HEK293T (cell line): ENCODE measurements around the gene HAPLN2.

ENCODE experiments used
- CTCF ChIA-PET: fragments of 350-600 bp; formaldehyde crosslinking; extraction: SDS; loops from one replicate; lab custom pipeline; 2021; ENCODE audit warnings: antibody characterized with exemption, inconsistent platforms; lab: Yijun Ruan, JAX
- POLR2A ChIA-PET: fragments of 350-600 bp; formaldehyde crosslinking; extraction: SDS; loops from one replicate; lab custom pipeline; 2020; ENCODE audit warnings: antibody characterized with exemption, inconsistent platforms; lab: Yijun Ruan, JAX
- DNase-seq: peaks from one replicate; pipeline ENCODE4 v3.0.0; 2012; ENCODE audit warnings: mixed read lengths; ENCODE audit errors: extremely low spot score
- ARNT ChIP-seq: fragments of 450-650 bp; IDR thresholded peaks from 2 replicates; pipeline ENCODE4 v1.6.1; 2017; ENCODE audit warnings: mild to moderate bottlenecking
- BHLHE40 ChIP-seq: fragments of 450-650 bp; IDR thresholded peaks from 2 replicates; pipeline ENCODE4 v1.6.1; 2016; ENCODE audit warnings: mild to moderate bottlenecking, moderate library complexity, borderline replicate concordance
- CTBP1 ChIP-seq: fragments of 450-650 bp; IDR thresholded peaks from 2 replicates; pipeline ENCODE4 v1.6.1; 2016; ENCODE audit warnings: borderline replicate concordance
- ELF4 ChIP-seq: fragments of 450-650 bp; IDR thresholded peaks from 2 replicates; pipeline ENCODE4 v1.6.1; 2017; ENCODE audit warnings: antibody characterized with exemption
- FOXA1 ChIP-seq: fragments of 450-650 bp; IDR thresholded peaks from 2 replicates; pipeline ENCODE4 v1.6.1; 2016; ENCODE audit warnings: mild to moderate bottlenecking
- FOXK2 ChIP-seq: fragments of 450-650 bp; IDR thresholded peaks from 2 replicates; pipeline ENCODE4 v1.6.1; 2016; ENCODE audit warnings: mild to moderate bottlenecking
- FOXM1 ChIP-seq: fragments of 450-650 bp; IDR thresholded peaks from 2 replicates; pipeline ENCODE4 v1.6.1; 2017; ENCODE audit warnings: mild to moderate bottlenecking, borderline replicate concordance
- HDGF ChIP-seq: fragments of 450-650 bp; IDR thresholded peaks from 2 replicates; pipeline ENCODE4 v1.6.1; 2017; ENCODE audit warnings: antibody characterized with exemption, borderline replicate concordance
- L3MBTL2 ChIP-seq: fragments of 450-650 bp; conservative IDR thresholded peaks from 2 replicates; pipeline ENCODE4 v1.6.1; 2016; ENCODE audit warnings: mild to moderate bottlenecking
- LEF1 ChIP-seq: fragments of 450-650 bp; IDR thresholded peaks from 2 replicates; pipeline ENCODE4 v1.6.1; 2017; ENCODE audit warnings: mild to moderate bottlenecking, borderline replicate concordance
- NFRKB ChIP-seq: fragments of 450-650 bp; IDR thresholded peaks from 2 replicates; pipeline ENCODE4 v1.6.1; 2016; ENCODE audit warnings: mild to moderate bottlenecking, moderate library complexity
- SP1 ChIP-seq: fragments of 450-650 bp; IDR thresholded peaks from 2 replicates; pipeline ENCODE4 v1.6.1; 2017
- SUZ12 ChIP-seq: fragments of 450-650 bp; IDR thresholded peaks from 2 replicates; pipeline ENCODE4 v1.6.1; 2016; ENCODE audit warnings: mild to moderate bottlenecking
- TARDBP ChIP-seq: fragments of 450-650 bp; IDR thresholded peaks from 2 replicates; pipeline ENCODE4 v1.6.1; 2016
- ZNF384 ChIP-seq: fragments of 450-650 bp; IDR thresholded peaks from 2 replicates; pipeline ENCODE4 v1.6.1; 2016
- TF ChIP-seq, protein P1 (sequence below): fragments of 450-650 bp; IDR thresholded peaks from 2 replicates; pipeline ENCODE4 v1.6.1; 2016

Gene HAPLN2

DNA sequence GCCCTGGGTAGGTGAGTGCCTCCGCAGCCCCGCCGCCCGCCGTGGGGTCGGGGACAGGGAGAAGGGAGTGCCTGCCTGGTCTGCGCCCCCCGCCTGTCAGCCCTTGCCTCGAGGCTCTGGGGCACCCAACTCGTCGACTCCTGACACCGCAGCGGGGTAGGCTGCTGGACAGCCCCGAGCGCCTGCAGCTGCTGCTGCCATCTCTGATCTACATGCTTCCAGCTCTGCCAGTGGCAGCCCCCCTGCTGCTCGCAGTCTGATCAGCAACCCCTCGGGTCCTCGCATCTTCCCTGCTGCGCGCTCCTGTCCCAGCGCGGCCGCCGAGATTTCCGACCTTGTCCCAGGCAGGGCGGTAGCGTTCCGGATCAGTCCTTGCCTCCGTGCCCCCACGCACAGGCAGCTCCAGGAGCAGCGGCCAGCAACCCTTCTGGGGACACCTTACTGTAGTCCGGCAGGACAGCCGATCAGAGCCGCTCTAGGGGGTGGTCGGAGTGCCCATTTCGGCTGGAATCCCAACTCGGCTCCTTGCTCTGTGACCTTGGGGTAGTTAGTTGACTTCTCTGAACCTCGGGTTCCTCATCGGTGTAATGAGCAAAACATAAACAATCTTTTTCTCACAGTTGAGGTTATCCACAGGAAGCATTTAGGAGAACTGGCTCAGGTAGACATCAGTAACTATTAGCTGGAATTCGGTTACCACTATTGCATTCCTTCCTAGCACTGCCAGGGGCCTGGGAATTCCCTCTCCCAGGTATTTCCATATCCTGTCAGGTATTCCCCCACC is 23.2 kb downstream of the HAPLN2 start:
- ChIA-PET POLR2A (interaction anchor here (0.7 to 1.3 kb wide), 4 partner anchors 16 to 47 kb away, joined by 3 to 7 read pairs (median 3); no protein-coding TSS in a partner anchor), CTCF (interaction anchor here (1.0 to 6.2 kb wide), 7 partner anchors 11 to 48 kb away, joined by 3 to 47 read pairs (median 5); no protein-coding TSS in a partner anchor)
- DNase-seq = no peak
- no peak for TF ChIP-seq FOXK2
- TF ChIP-seq ZNF384 = no peak

- ChIA-PET POLR2A (interaction anchor here (0.7 to 1.3 kb wide), 2 partner anchors 17 to 19 kb away, joined by 3 read pairs; no protein-coding TSS in a partner anchor), CTCF (interaction anchor here (1.0 to 6.2 kb wide), 4 partner anchors 16 to 47 kb away, joined by 3 to 47 read pairs (median 6); no protein-coding TSS in a partner anchor)
- TF ChIP-seq SP1 = no peak
- no peak for TF ChIP-seq ARNT
- TF ChIP-seq FOXK2 = no peak
- no peak for TF ChIP-seq CTBP1
- no peak for TF ChIP-seq TARDBP
- no peak for TF ChIP-seq NFRKB
- TF ChIP-seq, protein P1, sequence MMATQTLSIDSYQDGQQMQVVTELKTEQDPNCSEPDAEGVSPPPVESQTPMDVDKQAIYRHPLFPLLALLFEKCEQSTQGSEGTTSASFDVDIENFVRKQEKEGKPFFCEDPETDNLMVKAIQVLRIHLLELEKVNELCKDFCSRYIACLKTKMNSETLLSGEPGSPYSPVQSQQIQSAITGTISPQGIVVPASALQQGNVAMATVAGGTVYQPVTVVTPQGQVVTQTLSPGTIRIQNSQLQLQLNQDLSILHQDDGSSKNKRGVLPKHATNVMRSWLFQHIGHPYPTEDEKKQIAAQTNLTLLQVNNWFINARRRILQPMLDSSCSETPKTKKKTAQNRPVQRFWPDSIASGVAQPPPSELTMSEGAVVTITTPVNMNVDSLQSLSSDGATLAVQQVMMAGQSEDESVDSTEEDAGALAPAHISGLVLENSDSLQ = no peak
- no peak for TF ChIP-seq L3MBTL2
- no peak for TF ChIP-seq HDGF
- TF ChIP-seq FOXM1 = no peak
- no peak for TF ChIP-seq LEF1
- no peak for DNase-seq
Measured at GRCh38 chr1:156643049-156643777, 24.0 kb downstream of the HAPLN2 start.

GRCh38 chr1:156643778-156644092 is 24.5 kb downstream of the HAPLN2 start:
- CTCF ChIA-PET = interaction anchor here (1.0 to 6.2 kb wide), 4 partner anchors 16 to 46 kb away, joined by 3 to 47 read pairs (median 6); no protein-coding TSS in a partner anchor
- POLR2A ChIA-PET = interaction anchor here (1.3 kb wide), 1 partner anchor 19 kb away, joined by 3 read pairs; no protein-coding TSS in a partner anchor
- TF ChIP-seq BHLHE40 (no peak), FOXK2 (no peak), SUZ12 (no peak), L3MBTL2 (no peak), CTBP1 (no peak), FOXM1 (no peak), LEF1 (no peak), ZNF384 (no peak), ARNT (no peak)
- TF ChIP-seq, protein P1 = no peak
- DNase-seq = no peak

DNA sequence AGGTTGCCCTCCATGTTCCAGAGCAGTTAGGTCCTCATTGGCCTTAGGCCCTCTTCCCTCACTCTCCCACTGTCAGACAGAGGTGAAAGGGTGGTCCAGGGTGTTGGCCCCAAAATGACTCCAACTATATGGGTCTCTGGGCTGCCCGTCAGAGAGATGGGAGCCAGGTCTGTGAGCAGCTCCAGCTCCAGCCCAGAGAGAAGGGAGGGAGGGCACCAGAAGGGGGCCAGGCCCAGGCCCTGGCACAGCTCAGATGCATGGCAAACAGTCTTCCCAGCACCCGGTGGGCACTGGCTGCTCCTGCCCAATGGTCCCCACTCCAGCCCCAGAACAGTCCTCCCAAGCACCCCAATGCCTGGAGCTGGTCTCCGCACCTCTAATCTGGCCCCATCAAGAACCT is 24.9 kb downstream of the HAPLN2 start:
- CTCF ChIA-PET = interaction anchor here (1.2 to 6.2 kb wide), 3 partner anchors 18 to 46 kb away, joined by 3 to 47 read pairs (median 5); no protein-coding TSS in a partner anchor
- DNase-seq = no peak
- TF ChIP-seq FOXA1 (no peak), LEF1 (no peak), L3MBTL2 (no peak), HDGF (no peak), ZNF384 (no peak), FOXM1 (no peak), SUZ12 (no peak), BHLHE40 (no peak), CTBP1 (no peak), FOXK2 (no peak), NFRKB (no peak), SP1 (no peak), ELF4 (no peak), TARDBP (no peak), ARNT (no peak)
- TF ChIP-seq, protein P1 = no peak
- POLR2A ChIA-PET = no interaction called here

- POLR2A ChIA-PET = no interaction called here
- DNase-seq = no peak
- CTCF ChIA-PET = interaction anchor here (1.2 to 6.2 kb wide), 2 partner anchors 19 to 25 kb away, joined by 3 to 47 read pairs; no protein-coding TSS in a partner anchor
- TF ChIP-seq SP1 (no peak), L3MBTL2 (no peak)
Measured at GRCh38 chr1:156644640-156645039, 25.4 kb downstream of the HAPLN2 start.

GRCh38 chr1:156645056-156645455 is 25.8 kb downstream of the HAPLN2 start:
- DNase-seq = no peak
- CTCF ChIA-PET = interaction anchor here (6.2 kb wide), 1 partner anchor 19 kb away, joined by 47 read pairs; no protein-coding TSS in a partner anchor
- POLR2A ChIA-PET = interaction anchor here (0.7 kb wide), 1 partner anchor 538 kb away, joined by 3 read pairs; no protein-coding TSS in a partner anchor
- no peak for TF ChIP-seq FOXK2
- TF ChIP-seq BHLHE40 = no peak
- TF ChIP-seq SP1 = no peak
- TF ChIP-seq FOXM1 = no peak
- TF ChIP-seq CTBP1 = no peak
- no peak for TF ChIP-seq TARDBP
- no peak for TF ChIP-seq ARNT
- no peak for TF ChIP-seq NFRKB
- TF ChIP-seq SUZ12 = no peak
- TF ChIP-seq L3MBTL2 = no peak
- no peak for TF ChIP-seq LEF1
- TF ChIP-seq ZNF384 = no peak
- TF ChIP-seq ELF4 = no peak
- TF ChIP-seq FOXA1 = no peak
- TF ChIP-seq, protein P1 = no peak
- TF ChIP-seq HDGF = no peak
